Endothelial cell of umbilical vein (primary cell): ENCODE data around the gene PACS1. TPM values are rescaled to one million over a fixed set of nuclear protein-coding genes. Genes with fewer than 3 reads are reported as not detected.

Experiments
- BruUV-seq: library from RNA; stranded (reverse); fragments of 400-500 nt; replicated peaks from 2 replicates; lab custom pipeline; 2021; lab: Mats Ljungman, UMichigan
- CTCF ChIA-PET: fragments of 300-600, 350-600 bp; sonication (Branson Sonifier 250); formaldehyde crosslinking; loops from one replicate; lab custom pipeline; 2021; ENCODE audit warnings: antibody characterized with exemption, inconsistent platforms; lab: Charles Lee
- POLR2A ChIA-PET: fragments of 300-600, 350-600 bp; sonication (Branson Sonifier 250); formaldehyde crosslinking; loops from one replicate; lab custom pipeline; 2021; ENCODE audit warnings: antibody characterized with exemption, inconsistent platforms; lab: Charles Lee
- DNase-seq: peaks from one replicate; pipeline ENCODE4 v3.0.0-alpha.2; 2011; ENCODE audit warnings: low read depth, low spot score
- FAIRE-seq: peaks from 2 replicates; lab custom pipeline; 2011; peaks lifted over from hg19 to GRCh38; lab: Jason Lieb, UNC
- H2AFZ ChIP-seq: 2 replicates; pipeline ENCODE4 v1.6.0; 2012; ENCODE audit warnings: low read depth, low read length, control low read depth, inconsistent platforms
- H3K27ac ChIP-seq: 2 replicates; pipeline ENCODE4 v1.5.1; 2011; ENCODE audit warnings: low read depth, mild to moderate bottlenecking, control low read depth, low read length, moderate library complexity; ENCODE audit not compliant: insufficient read depth
- H3K27me3 ChIP-seq, 2 experiments: 2 replicates each; pipeline versions ENCODE4 v1.6.0 to v1.6.1; 2011; ENCODE audit warnings: low read length in 2 of 2, mixed read lengths in 1 of 2; ENCODE audit not compliant: control insufficient read depth in 2 of 2, insufficient read depth in 2 of 2
- H3K36me3 ChIP-seq, 2 experiments: 2 replicates in 1 of 2; 3 replicates in 1 of 2; pipeline ENCODE4 v1.5.1; 2011; ENCODE audit warnings: low read length in 2 of 2, mild to moderate bottlenecking in 1 of 2, moderate library complexity in 1 of 2; ENCODE audit not compliant: control insufficient read depth in 2 of 2, insufficient read depth in 2 of 2; ENCODE audit errors: extremely low read depth in 1 of 2
- H3K4me1 ChIP-seq: 3 replicates; pipeline ENCODE4 v1.5.1; 2011; ENCODE audit warnings: mild to moderate bottlenecking, low read length; ENCODE audit not compliant: control insufficient read depth, insufficient read depth; ENCODE audit errors: extremely low read depth
- H3K4me2 ChIP-seq: 2 replicates; pipeline ENCODE4 v1.6.1; 2011; ENCODE audit warnings: low read length, control low read depth, mixed read lengths; ENCODE audit not compliant: insufficient read depth
- H3K4me3 ChIP-seq, 3 experiments: fragments of 200-600 bp in 1 of 3; sonication (generic), shearing (Covaris generic) in 1 of 3; replicated peaks in 1 of 3; 2 replicates each; pipeline ENCODE4 v1.5.1; 2011 to 2016; ENCODE audit warnings: control low read depth in 3 of 3, low read length in 3 of 3, mild to moderate bottlenecking in 2 of 3, inconsistent platforms in 1 of 3, low read depth in 1 of 3, moderate library complexity in 1 of 3; ENCODE audit not compliant: insufficient read depth in 1 of 3
- H3K79me2 ChIP-seq: 2 replicates; pipeline ENCODE4 v1.6.0; 2012; ENCODE audit warnings: low read length, inconsistent platforms; ENCODE audit not compliant: control insufficient read depth, insufficient read depth
- H3K9ac ChIP-seq: replicated peaks from 2 replicates; pipeline ENCODE3; 2011; ENCODE audit warnings: low read length, control low read depth; ENCODE audit not compliant: insufficient read depth; ENCODE audit errors: extremely low read depth
- H3K9me1 ChIP-seq: replicated peaks from 3 replicates; pipeline ENCODE4 v1.6.0; 2011; ENCODE audit warnings: mild to moderate bottlenecking, low read length; ENCODE audit not compliant: control insufficient read depth, insufficient read depth; ENCODE audit errors: extremely low read depth
- H3K9me3 ChIP-seq: replicated peaks from 2 replicates; pipeline ENCODE4 v1.5.1; 2012; ENCODE audit warnings: low read length, inconsistent platforms; ENCODE audit not compliant: control insufficient read depth, insufficient read depth
- H4K20me1 ChIP-seq: replicated peaks from 2 replicates; pipeline ENCODE3; 2011; ENCODE audit warnings: mild to moderate bottlenecking, low read length; ENCODE audit not compliant: control insufficient read depth, insufficient read depth; ENCODE audit errors: extremely low read depth
- EZH2 ChIP-seq: IDR thresholded peaks from 2 replicates; pipeline ENCODE4 v1.6.1; 2012; ENCODE audit warnings: borderline replicate concordance, low read depth, mild to moderate bottlenecking, moderate library complexity, low read length, inconsistent platforms; ENCODE audit not compliant: severe bottlenecking
- FOS ChIP-seq: IDR thresholded peaks from 2 replicates; pipeline ENCODE4 v1.6.1; 2011; ENCODE audit warnings: mild to moderate bottlenecking, low read length, moderate library complexity, borderline replicate concordance; ENCODE audit not compliant: insufficient read depth
- GATA2 ChIP-seq: IDR thresholded peaks from 2 replicates; pipeline ENCODE4 v1.7.0; 2011; ENCODE audit warnings: low read depth, mild to moderate bottlenecking, moderate library complexity, mixed read lengths, low read length; ENCODE audit not compliant: insufficient read length, insufficient read depth
- JUN ChIP-seq: IDR thresholded peaks from 2 replicates; pipeline ENCODE4 v1.6.1; 2011; ENCODE audit warnings: borderline replicate concordance, low read depth; ENCODE audit not compliant: insufficient read length, insufficient read depth
- MYC ChIP-seq: IDR thresholded peaks from one replicate; pipeline ENCODE4 v1.6.1; 2011; ENCODE audit warnings: mild to moderate bottlenecking, low read depth, low read length
- POLR2A ChIP-seq: IDR thresholded peaks from 2 replicates; pipeline ENCODE4 v1.6.1; 2012; ENCODE audit warnings: low read depth, mild to moderate bottlenecking, control low read depth, low read length
- POLR2AphosphoS5 ChIP-seq: IDR thresholded peaks from 2 replicates; pipeline ENCODE4 v1.6.1; 2012; ENCODE audit warnings: low read depth, mild to moderate bottlenecking, control low read depth, low read length, moderate library complexity; ENCODE audit not compliant: insufficient read depth
- dilution Hi-C: fragments of 300-500 bp; cut with MboI; formaldehyde crosslinking; loops from one replicate; pipeline ENCODE4 v1.15.0; 2019; ENCODE audit warnings: low sequenced_read_pairs; ENCODE audit not compliant: extremely low pct_ligation_motif_present
- intact Hi-C: fragments of 100-400 bp; cut with micrococcal nuclease; formaldehyde crosslinking; loops from one replicate; pipeline ENCODE4 v1.10.0; 2022
- polyA plus RNA-seq, 4 experiments: library from polyadenylated mRNA; depleted of rRNA in 3 of 4; stranded (reverse) in 3 of 4; unstranded in 1 of 4; fragments of >200 nt; gene quantifications; 2 replicates each; pipeline versions ENCODE4 v1.2.1 to v1.2.3, GENCODE V29; 2011 to 2012; ENCODE audit warnings: missing spikeins in 1 of 4
- total RNA-seq: library from RNA; stranded (reverse); gene quantifications from 2 replicates; pipeline ENCODE4 v1.2.3, GENCODE V29; 2021
- TF ChIP-seq, protein P1 (sequence below), 2 donors: IDR thresholded peaks; 1 replicate in 1 of 2; 2 replicates in 1 of 2; pipeline ENCODE4 v1.5.1; 2011; ENCODE audit warnings: low read length in 2 of 2, mild to moderate bottlenecking in 2 of 2, moderate library complexity in 2 of 2, control low read depth in 1 of 2, inconsistent platforms in 1 of 2, low read depth in 1 of 2; ENCODE audit not compliant: insufficient read depth in 1 of 2; ENCODE audit errors: extremely low read depth in 1 of 2
- TF ChIP-seq, protein P2 (sequence below): IDR thresholded peaks from 2 replicates; pipeline ENCODE4 v1.6.1; 2011; ENCODE audit not compliant: insufficient read depth, insufficient read length

Gene PACS1
- total and polyA plus RNA-seq, 2 donors (not counting 3 experiments of a cell fraction or from before 2014, with no cell fraction given), result 26.4 to 64.4 TPM

DNA sequence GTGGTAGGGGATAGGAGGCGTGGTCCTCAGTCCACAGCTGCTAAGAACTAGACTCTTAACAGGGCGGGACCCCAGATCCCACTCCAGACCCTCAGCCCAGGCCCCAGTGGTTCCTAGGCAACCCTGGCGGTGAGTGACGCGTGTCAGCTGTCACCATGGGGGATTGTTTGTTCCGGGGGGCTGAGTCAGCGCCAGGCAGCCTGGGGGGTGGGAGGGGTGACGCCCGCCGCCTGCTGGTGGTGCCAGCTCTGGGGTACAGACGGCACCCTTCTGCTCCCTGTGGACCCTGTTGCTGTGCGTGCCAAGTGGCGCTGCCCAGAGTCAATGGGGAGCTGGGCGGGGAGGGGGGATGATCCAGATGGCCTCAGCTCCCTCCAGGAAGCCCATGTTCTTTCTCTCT, 210.4 kb downstream of the PACS1 start:
- BruUV-seq, result no TSS peak
- H3K4me1 ChIP-seq, result no peaks in the 10 kb centered on the region
- DNase-seq, result no peak
- H3K27ac ChIP-seq, result no peak overlapping the region
- no peak for TF ChIP-seq EZH2
- TF ChIP-seq POLR2AphosphoS5, result no peak
- no peak for TF ChIP-seq FOS
- no peak for TF ChIP-seq MYC
- TF ChIP-seq, protein P1, sequence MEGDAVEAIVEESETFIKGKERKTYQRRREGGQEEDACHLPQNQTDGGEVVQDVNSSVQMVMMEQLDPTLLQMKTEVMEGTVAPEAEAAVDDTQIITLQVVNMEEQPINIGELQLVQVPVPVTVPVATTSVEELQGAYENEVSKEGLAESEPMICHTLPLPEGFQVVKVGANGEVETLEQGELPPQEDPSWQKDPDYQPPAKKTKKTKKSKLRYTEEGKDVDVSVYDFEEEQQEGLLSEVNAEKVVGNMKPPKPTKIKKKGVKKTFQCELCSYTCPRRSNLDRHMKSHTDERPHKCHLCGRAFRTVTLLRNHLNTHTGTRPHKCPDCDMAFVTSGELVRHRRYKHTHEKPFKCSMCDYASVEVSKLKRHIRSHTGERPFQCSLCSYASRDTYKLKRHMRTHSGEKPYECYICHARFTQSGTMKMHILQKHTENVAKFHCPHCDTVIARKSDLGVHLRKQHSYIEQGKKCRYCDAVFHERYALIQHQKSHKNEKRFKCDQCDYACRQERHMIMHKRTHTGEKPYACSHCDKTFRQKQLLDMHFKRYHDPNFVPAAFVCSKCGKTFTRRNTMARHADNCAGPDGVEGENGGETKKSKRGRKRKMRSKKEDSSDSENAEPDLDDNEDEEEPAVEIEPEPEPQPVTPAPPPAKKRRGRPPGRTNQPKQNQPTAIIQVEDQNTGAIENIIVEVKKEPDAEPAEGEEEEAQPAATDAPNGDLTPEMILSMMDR (IDR thresholded peaks at IDR 0.05; ENCODE audit: extremely low read depth in 1 of 2, insufficient read depth in 1 of 2, low read depth in 1 of 2, low read length in 2 of 2), result no peak
- TF ChIP-seq POLR2A, result no peak
- TF ChIP-seq JUN, result no peak
- TF ChIP-seq GATA2, result no peak
- TF ChIP-seq, protein P2, sequence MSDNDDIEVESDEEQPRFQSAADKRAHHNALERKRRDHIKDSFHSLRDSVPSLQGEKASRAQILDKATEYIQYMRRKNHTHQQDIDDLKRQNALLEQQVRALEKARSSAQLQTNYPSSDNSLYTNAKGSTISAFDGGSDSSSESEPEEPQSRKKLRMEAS, result no peak
- H3K9me3 ChIP-seq, result no peaks in the 10 kb centered on the region
- no peaks in the 10 kb centered on the region for H3K9me1 ChIP-seq
- H4K20me1 ChIP-seq, result no peaks in the 10 kb centered on the region
- H3K9ac ChIP-seq, result no peak overlapping the region
- CTCF ChIA-PET, result interaction anchor here (0.6 to 3.2 kb wide), 4 partner anchors 9 to 58 kb away, joined by 3 to 53 read pairs (median 16); partner anchors contain the start of genes RAB1B and YIF1A
- H3K4me3 ChIP-seq, result no peak overlapping the region
- POLR2A ChIA-PET, result no interaction called here
- no peaks in the 10 kb centered on the region for H3K79me2 ChIP-seq
- dilution Hi-C loops, result no loop called here
- H3K27me3 ChIP-seq, result peaks cover 0 to 4% of the 10 kb centered on the region in 2 experiments
- H2AFZ ChIP-seq, result no peak overlapping the region
- H3K4me2 ChIP-seq, result no peak overlapping the region
- FAIRE-seq, result no peak
- intact Hi-C loops, result no loop called here
- H3K36me3 ChIP-seq, result peaks cover 0 to 17% of the 10 kb centered on the region in 2 experiments
